ENCODE results near the gene DIPK1B. TPM values are rescaled to one million over a fixed set of nuclear protein-coding genes. Genes with fewer than 3 reads are reported as not detected.

Gene DIPK1B
- total and polyA plus RNA-seq, 3 donors from 2014 or later = 23.3 to 36.2 (median 28.7) TPM

- Histone ChIP-seq H3K4me3 (no peak overlapping the region), H3K9me3 (no peaks in the 10 kb centered on the region), H3K36me3 (ENCODE audit: low read depth, missing control alignments) (peaks cover 4% of the 10 kb centered on the region), H3K4me1 (peaks cover 7% of the 10 kb centered on the region), H3K27me3 (no peaks in the 10 kb centered on the region), H3K27ac (no peak overlapping the region)
- WGBS, 2 donors = 69 to 100% methylated on average over 2 to 21 of the region's 24 CpGs
- no peak for TF ChIP-seq POLR2A (IDR thresholded peaks at IDR 0.05)
- TF ChIP-seq CTCF (IDR thresholded peaks at IDR 0.05) = no peak
- DNase-seq = no peak
- intact Hi-C loops (cut with DNase I; ENCODE audit: low total_unique reads) = no loop called here
These were observed 7.0 kb downstream of the DIPK1B start for GRCh38 chr9:136719195-136719880.

- 53 to 63% methylated on average over 12 to 20 of the region's 20 CpGs for WGBS, 2 donors
- Histone ChIP-seq H3K27me3 (no peaks in the 10 kb centered on the region), H3K4me3 (no peak overlapping the region)
These were observed 8.0 kb downstream of the DIPK1B start for GRCh38 chr9:136720251-136720897.

GRCh38 chr9:136720898-136721338 is 8.5 kb downstream of the DIPK1B start:
- intact Hi-C loops (cut with DNase I; ENCODE audit: low total_unique reads) = no loop called here
- Histone ChIP-seq H3K4me3 (no peak overlapping the region), H3K36me3 (ENCODE audit: low read depth, missing control alignments) (peaks cover 4% of the 10 kb centered on the region), H3K4me1 (peaks cover 8% of the 10 kb centered on the region), H3K9me3 (no peaks in the 10 kb centered on the region), H3K27me3 (no peaks in the 10 kb centered on the region), H3K27ac (no peak overlapping the region)
- TF ChIP-seq POLR2A (IDR thresholded peaks at IDR 0.05) = no peak
- no peak for TF ChIP-seq CTCF (IDR thresholded peaks at IDR 0.05)
- 82 to 84% methylated on average over 3 to 11 of the region's 11 CpGs for WGBS, 2 donors
- DNase-seq = no peak

More at GRCh38 chr9:136720251-136720897, 8.0 kb downstream of the DIPK1B start:
- no peak overlapping the region for H3K27ac ChIP-seq
- peaks cover 7% of the 10 kb centered on the region for H3K4me1 ChIP-seq
- peak; percentile 49 for DNase-seq
- TF ChIP-seq POLR2A (IDR thresholded peaks at IDR 0.05) = no peak
- TF ChIP-seq CTCF (IDR thresholded peaks at IDR 0.05) = no peak
- intact Hi-C loops (cut with DNase I; ENCODE audit: low total_unique reads) = no loop called here
- H3K9me3 ChIP-seq = no peaks in the 10 kb centered on the region
- peaks cover 4% of the 10 kb centered on the region for H3K36me3 ChIP-seq (ENCODE audit: low read depth, missing control alignments)

- peaks cover 4% of the 10 kb centered on the region for H3K36me3 ChIP-seq (ENCODE audit: low read depth, missing control alignments)
- 83 to 100% methylated on average over 1 to 30 of the region's 30 CpGs for WGBS, 2 donors
- TF ChIP-seq POLR2A (IDR thresholded peaks at IDR 0.05) (no peak), CTCF (IDR thresholded peaks at IDR 0.05) (no peak)
These were observed 9.1 kb downstream of the DIPK1B start for GRCh38 chr9:136721339-136722092.

More at GRCh38 chr9:136721339-136722092, 9.1 kb downstream of the DIPK1B start:
- no peaks in the 10 kb centered on the region for H3K27me3 ChIP-seq
- no peaks in the 10 kb centered on the region for H3K9me3 ChIP-seq
- DNase-seq = no peak
- H3K27ac ChIP-seq = no peak overlapping the region
- H3K4me1 ChIP-seq = peaks cover 13% of the 10 kb centered on the region
- H3K4me3 ChIP-seq = no peak overlapping the region
- intact Hi-C loops (cut with DNase I; ENCODE audit: low total_unique reads) = no loop called here
